GM21390 (cell line): ENCODE results near the gene TLR2.
A peak's percentile ranks its signal among the peaks of the same experiment; 100 is the strongest.

Source experiments
- ATAC-seq: cut with Tn5 transposase; IDR thresholded peaks from one replicate; pipeline ENCODE4 v1.9.1; 2021; ENCODE audit not compliant: unreplicated experiment

TLR2 gene

DNA sequence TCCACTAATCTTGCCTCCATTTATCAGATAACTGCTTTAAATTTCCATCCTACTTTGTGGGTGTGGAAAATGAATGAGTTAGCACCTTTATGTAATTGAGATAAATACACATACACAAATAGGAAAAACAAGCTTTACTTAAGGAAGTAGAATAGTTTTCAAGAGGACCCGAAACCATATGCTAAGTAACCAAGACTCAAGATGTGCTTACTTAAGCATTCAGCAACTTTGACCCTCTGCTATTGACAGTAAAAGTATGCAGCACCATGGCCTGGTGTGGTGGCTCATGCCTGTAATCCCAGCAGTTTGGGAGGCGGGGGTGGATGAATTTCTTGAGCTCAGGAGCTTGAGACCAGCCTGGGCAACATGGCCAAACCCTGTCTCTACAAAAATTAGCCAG lies 45.8 kb downstream of the TLR2 start:
- peak; percentile 36 for ATAC-seq

DNA sequence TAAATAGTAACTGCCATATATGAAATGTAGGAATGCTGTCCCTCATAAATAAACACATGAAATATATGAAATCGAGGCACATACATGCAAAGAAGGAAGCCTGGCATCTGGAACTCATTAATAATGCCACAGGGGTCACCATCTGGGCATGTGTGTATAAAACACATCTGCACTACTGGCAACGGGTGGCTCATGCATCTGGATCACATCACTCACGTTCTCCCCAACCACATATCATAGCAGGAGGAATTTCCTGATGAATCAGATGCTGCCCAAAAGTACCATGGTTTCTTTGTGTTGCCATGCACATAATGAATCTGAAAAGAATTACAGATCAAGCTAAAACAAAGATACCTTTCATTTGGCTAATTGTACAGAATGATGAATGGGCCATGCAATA lies 47.2 kb downstream of the TLR2 start:
- no peak for ATAC-seq

DNA sequence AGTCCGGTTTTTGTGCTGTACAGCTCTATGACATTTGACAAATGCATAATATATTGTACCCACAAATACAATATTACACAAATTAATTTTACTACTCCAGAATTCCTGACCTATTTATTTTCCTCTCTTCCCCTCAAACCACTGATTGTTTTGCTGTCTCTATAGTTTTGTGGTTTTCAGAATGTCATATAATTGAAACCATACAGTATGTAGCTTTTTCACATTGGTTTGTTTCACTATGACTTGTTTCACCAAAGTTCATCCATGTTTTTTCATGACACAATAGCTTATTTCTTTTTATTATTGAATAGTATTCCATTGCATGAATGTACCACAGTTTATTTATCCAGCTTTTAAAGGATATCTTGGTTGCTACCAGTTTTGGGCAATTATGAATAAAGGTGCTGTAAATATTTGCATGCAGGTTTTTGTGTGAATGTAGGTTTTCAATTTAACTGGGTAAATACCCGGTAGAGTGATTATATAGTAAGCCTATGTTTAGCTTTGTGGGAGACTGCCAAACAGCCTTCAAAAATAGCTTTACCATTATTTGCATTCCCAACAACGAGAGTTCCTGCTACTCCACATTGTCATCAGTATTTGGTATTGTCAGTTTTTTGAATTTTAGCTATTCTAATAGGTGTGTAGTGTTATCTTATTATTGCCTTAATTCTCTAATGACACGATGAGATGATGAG lies 49.8 kb downstream of the TLR2 start:
- ATAC-seq = no peak

DNA sequence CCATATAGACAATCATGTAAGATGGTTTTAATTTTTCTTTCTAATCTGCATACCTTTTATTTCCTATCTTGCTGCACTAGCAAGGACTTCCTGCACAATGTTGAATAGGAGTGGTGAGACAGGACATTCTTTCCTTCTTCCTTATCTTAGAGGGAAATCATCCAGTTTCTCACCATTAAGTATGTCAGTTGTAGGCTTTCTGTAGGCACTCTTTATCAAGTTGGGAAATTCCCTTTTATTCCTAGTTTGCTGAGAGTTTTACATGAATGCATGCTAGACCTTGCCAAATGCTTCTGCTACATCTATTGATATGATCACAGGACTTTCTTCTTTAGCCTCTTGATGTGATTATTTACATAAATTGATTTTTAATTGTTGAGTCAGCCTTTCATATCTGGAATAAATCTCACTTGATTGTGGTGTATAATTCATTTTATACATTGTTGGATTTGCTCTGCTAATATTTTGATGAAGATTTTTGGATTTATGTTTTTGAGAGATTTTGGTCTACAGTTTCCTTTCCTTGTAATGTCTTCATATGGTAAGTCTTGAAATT lies 51.9 kb downstream of the TLR2 start:
- no peak for ATAC-seq

DNA sequence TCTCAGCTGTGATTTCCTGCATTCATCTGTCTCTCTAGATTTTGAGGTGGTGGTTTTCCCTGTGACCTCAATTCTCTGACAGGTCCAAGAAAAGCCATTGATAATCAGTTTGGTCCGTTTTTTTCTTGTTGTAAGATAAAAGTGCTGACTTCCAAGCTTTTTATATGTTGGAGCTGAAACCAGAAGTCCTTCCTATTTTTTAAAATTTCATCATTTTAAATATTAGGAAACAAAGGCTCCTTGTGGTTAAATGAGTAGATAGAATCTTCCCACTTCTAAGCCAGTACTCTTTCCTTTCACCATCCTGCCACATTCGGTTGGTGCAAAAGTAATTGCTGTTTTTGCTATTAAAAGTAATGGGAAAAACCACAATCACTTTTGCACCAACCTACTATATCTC lies 57.5 kb downstream of the TLR2 start:
- no peak for ATAC-seq

DNA sequence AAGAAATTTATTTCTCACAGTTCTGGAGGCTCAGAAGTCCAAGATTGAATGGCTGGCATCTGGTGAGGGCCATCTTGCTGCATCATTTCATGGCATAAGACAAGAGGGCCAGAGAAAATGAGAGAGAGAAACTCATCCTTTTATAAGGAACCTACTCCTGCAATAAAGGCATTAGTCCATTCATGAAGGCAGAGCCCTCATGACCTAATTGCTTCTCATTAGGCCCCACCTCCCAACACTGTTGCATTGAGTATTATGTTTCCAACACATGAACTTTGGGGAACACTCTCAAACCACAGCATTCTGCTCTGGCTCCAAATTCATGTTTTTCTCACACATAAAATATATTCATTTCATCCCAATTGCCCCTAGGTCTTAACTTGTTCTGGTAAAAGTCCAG lies 61.6 kb downstream of the TLR2 start:
- no peak for ATAC-seq

DNA sequence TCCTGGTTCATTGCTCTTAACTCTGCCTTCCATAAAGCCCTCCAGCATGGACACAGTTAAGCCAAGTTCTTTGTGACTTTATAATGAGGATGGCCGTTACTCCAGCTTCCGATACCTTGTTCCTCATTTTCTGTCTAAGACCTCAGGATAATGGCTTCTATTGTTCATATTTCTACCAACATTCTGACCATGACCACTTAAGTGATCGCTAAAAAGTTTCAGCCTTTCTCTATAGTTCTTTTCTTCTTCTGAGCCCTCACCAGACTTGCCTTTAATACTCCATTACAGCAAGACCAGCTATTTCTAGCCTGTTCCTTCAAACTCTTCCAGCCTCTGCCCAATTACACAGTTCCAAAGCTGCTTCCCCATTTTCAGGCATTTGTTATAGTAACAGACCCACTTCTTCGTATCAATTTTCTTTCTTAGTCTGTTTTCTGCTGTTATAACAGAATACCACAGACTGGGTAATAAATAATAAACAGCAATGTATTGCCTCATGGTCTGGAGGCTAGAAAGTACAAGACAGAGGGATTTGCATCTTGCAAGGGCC lies 63.4 kb downstream of the TLR2 start:
- no peak for ATAC-seq

DNA sequence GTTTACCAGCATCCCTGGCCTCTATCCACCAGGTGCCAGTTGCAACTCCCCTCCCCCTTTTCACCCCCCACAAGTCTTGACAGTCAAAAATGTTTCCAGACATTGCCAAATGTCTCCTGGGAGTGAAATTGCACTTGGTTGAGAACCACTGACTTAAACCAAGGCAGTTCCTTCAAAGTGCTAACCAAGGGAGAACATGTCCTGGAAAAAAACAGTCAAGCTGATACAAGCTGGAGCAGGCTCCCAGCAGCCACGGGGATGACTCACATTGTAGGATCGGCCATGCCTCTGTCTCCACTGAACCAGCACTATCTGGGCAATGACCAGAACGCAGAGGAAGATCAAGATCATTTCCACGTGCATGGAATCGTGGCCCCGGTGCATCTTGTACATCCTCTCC lies 64.3 kb downstream of the TLR2 start:
- no peak for ATAC-seq

DNA sequence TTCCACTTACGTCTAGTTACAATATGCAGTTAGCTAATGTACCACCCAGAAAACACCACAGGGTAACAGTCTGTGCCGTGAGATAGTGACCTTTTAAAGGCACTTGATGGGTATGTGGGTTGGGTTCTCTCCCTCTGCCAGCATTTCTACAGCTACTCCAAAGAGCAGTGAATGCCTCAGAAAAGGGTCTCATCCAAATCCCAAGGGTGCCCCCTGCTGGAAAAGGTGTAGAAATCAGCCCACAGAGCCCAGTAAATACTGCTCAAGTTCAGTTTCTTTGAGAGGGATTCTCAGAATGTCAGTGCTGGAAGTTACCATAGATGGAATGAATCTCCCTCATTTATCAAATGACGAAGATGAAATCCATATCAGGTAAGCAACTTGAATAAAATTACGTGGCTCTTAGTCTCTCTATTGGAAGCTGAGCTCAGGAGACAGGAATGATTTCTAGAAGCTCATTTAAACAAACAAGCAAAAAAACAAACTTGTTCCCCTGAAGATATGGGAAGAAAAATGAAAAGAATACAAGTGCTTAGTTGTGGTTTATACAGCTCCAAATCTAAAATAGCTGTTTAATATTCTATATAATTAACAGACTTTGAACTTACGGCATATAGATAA lies 66.2 kb downstream of the TLR2 start:
- peak; percentile 94 for ATAC-seq

DNA sequence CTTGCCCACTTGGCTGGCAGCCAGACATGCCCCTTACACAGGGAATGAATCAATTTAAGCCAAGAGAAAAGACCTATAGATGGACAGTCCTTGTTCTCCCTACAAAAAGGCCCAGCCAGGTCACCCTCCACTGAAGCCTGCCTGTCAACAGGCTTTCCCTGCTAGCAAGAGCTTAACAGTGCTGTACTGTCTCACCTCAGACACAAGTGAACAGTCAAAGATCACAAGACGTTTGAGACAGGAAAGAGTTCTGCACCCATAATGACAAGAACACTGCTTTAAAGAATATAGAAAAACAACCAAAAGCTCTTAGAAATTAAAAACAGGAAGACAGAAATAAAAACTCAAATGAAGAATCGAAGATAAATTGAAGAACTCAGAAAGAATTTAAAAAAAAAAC lies 71.1 kb downstream of the TLR2 start:
- no peak for ATAC-seq
